ENCODE data around the gene KIF1C. TPM values are rescaled to one million over a fixed set of nuclear protein-coding genes. Genes with fewer than 3 reads are reported as not detected.
A peak's percentile ranks its signal among the peaks of the same experiment; 100 is the strongest.

KIF1C gene
- total and polyA plus RNA-seq, 9 of the 15 experiments (the other 6 are each of a cell fraction or from before 2014, with no cell fraction given), result 0.38 to 68.4 (median 25.1) TPM

- TF ChIP-seq ARID3B (CRISPR knock-in tag; IDR thresholded peaks at IDR 0.05; ENCODE audit: borderline replicate concordance), result no peak
- no peak for TF ChIP-seq ZNF263 (CRISPR knock-in tag; IDR thresholded peaks at IDR 0.05; ENCODE audit: borderline replicate concordance)
- TF ChIP-seq ZNF511 (CRISPR knock-in tag; IDR thresholded peaks at IDR 0.05), result no peak
- TF ChIP-seq TFAP4 (CRISPR knock-in tag; IDR thresholded peaks at IDR 0.05; ENCODE audit: borderline replicate concordance), result peak; percentile 90
- TF ChIP-seq CLOCK (CRISPR knock-in tag; IDR thresholded peaks at IDR 0.05; ENCODE audit: borderline replicate concordance), result no peak
- no peak for TF ChIP-seq ZNF143 (CRISPR knock-in tag; IDR thresholded peaks at IDR 0.05)
- 0 out of 2 replicates have a peak, but pooled peaks have one; percentile 2 for TF ChIP-seq ARID4B (CRISPR knock-in tag; IDR thresholded peaks at IDR 0.05)
- TF ChIP-seq L3MBTL2 (IDR thresholded peaks at IDR 0.05), result peak; percentile 69
- TF ChIP-seq E2F6 (IDR thresholded peaks at IDR 0.05; ENCODE audit: borderline replicate concordance in 1 of 2, extremely low read depth in 1 of 2, insufficient read depth in 1 of 2, insufficient read length in 1 of 2, low read depth in 1 of 2, low read length in 1 of 2, poor library complexity in 1 of 2, severe bottlenecking in 1 of 2), result peak; percentile 33 to 44
- no peak for TF ChIP-seq PHF20 (IDR thresholded peaks at IDR 0.05; ENCODE audit: partially characterized antibody)
- TF ChIP-seq ILK (tag; IDR thresholded peaks at IDR 0.05; ENCODE audit: borderline replicate concordance, low read depth), result no peak
- TF ChIP-seq YY1 (IDR thresholded peaks at IDR 0.05; ENCODE audit: borderline replicate concordance in 1 of 3, control insufficient read depth in 1 of 3, extremely low read depth in 1 of 3, insufficient read depth in 3 of 3, insufficient read length in 1 of 3, insufficient replicate concordance in 2 of 3, low read depth in 1 of 3, low read length in 2 of 3), result peak in 2 of 3 experiments; percentile 20 to 38
Measured at GRCh38 chr17:4997302-4998026, at the start of gene KIF1C, which contains the start of gene INCA1 (continued).

All from K562 (cell line).